Ascending aorta (tissue), 2 donors: Measurements from ENCODE around the gene BNC2. TPM values are rescaled to one million over a fixed set of nuclear protein-coding genes. Genes with fewer than 3 reads are reported as not detected.
"Not testable (repeated sequence)": the region's sequence is repeated elsewhere in the genome, so short reads cannot be mapped to it uniquely, and the experiment has no call there.

Source experiments
- DNase-seq, 2 donors: peaks; one replicate each; pipeline ENCODE4 v3.0.0-alpha.2; 2019; ENCODE audit warnings: low spot score in 2 of 2
- H3K27ac ChIP-seq, 2 donors: fragments of 200-600 bp; sonication (generic); one replicate each; pipeline ENCODE4 v1.5.1; 2016 to 2017; ENCODE audit warnings: mild to moderate bottlenecking in 1 of 2
- H3K27me3 ChIP-seq: fragments of 200-600 bp; sonication (generic); one replicate; pipeline ENCODE4 v1.5.1; 2017
- H3K36me3 ChIP-seq, 2 donors: fragments of 200-600 bp; sonication (generic); one replicate each; pipeline ENCODE4 v1.5.1; 2016
- H3K4me1 ChIP-seq, 2 donors: fragments of 200-600 bp; sonication (generic); one replicate each; pipeline ENCODE4 v1.5.1; 2016 to 2017; ENCODE audit warnings: mild to moderate bottlenecking in 1 of 2
- H3K4me3 ChIP-seq, 2 donors: fragments of 200-600 bp; sonication (generic); one replicate each; pipeline ENCODE4 v1.5.1; 2016 to 2017; ENCODE audit warnings: mild to moderate bottlenecking in 1 of 2
- H3K9me3 ChIP-seq, 2 donors: fragments of 200-600 bp; sonication (generic); one replicate each; pipeline ENCODE4 v1.5.1; 2016
- intact Hi-C: fragments of 100-400 bp; cut with DNase I; formaldehyde crosslinking; loops from one replicate; pipeline ENCODE4 v1.15.1; 2023
- total RNA-seq: library from RNA; depleted of rRNA; stranded (reverse); fragments of >200 nt; gene quantifications from one replicate; pipeline ENCODE4 v1.1.0, GENCODE V29; 2016
- TF ChIP-seq, protein P1 (sequence below), 3 experiments: fragments of 200-600 bp in 2 of 3; fragments of 450-650 bp in 1 of 3; sonication (generic) in 2 of 3; IDR thresholded peaks; one replicate each; pipeline ENCODE4 v1.5.1; 2016 to 2019; ENCODE audit warnings: antibody characterized with exemption in 3 of 3, mild to moderate bottlenecking in 1 of 3, moderate library complexity in 1 of 3

The BNC2 gene
- total RNA-seq, 1 donor from 2014 or later: 25.5 TPM

DNA sequence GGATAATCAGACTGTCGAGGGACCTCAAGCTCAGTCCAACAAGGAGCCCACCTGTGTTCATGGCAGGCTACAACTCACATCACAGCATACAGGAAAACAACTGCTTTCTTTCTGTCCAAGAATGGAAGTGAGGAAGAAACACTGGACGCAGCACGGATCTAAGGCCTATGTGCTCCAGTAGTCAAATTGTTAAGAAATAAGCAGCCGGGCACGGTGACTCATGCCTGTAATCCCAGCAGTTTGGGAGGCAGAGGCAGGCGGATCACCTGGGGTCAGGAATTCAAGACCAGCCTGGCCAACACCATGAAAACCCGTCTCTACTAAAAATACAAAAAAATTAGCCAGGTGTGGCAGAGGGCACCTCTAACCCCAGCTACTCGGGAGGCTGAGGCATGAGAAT is 427.8 kb downstream of the BNC2 start:
- Histone ChIP-seq H3K4me3 (no peak overlapping the region), H3K27ac (no peak overlapping the region), H3K9me3 (no peaks in the 10 kb centered on the region), H3K4me1 (no peaks in the 10 kb centered on the region), H3K36me3 (no peaks in the 10 kb centered on the region), H3K27me3 (no peaks in the 10 kb centered on the region)
- TF ChIP-seq, protein P1, sequence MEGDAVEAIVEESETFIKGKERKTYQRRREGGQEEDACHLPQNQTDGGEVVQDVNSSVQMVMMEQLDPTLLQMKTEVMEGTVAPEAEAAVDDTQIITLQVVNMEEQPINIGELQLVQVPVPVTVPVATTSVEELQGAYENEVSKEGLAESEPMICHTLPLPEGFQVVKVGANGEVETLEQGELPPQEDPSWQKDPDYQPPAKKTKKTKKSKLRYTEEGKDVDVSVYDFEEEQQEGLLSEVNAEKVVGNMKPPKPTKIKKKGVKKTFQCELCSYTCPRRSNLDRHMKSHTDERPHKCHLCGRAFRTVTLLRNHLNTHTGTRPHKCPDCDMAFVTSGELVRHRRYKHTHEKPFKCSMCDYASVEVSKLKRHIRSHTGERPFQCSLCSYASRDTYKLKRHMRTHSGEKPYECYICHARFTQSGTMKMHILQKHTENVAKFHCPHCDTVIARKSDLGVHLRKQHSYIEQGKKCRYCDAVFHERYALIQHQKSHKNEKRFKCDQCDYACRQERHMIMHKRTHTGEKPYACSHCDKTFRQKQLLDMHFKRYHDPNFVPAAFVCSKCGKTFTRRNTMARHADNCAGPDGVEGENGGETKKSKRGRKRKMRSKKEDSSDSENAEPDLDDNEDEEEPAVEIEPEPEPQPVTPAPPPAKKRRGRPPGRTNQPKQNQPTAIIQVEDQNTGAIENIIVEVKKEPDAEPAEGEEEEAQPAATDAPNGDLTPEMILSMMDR (IDR thresholded peaks at IDR 0.05): no peak
- intact Hi-C loops: no loop called here
- DNase-seq: no peak

DNA sequence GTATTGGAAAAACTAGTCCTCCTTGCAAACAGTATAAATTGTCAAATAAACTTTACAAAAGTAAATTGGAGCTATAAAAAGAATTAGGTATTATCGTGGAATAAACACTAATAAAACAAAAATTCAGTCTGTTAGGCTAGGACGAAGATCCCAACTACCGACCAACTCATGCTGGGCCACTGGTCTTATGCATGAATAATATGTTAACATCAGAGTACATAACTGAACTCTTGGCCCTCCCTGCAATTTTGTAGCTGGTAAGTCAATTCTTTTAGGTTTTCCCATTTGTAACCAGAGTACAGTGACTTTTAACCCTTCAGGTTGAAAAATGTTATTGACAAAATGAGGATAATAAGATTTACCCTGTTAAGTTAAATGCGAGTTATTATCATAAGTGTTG is 428.7 kb downstream of the BNC2 start:
- H3K36me3 ChIP-seq: peaks cover 0 to 4% of the 10 kb centered on the region in 2 donors
- no peak overlapping the region for H3K27ac ChIP-seq
- TF ChIP-seq, protein P1 (IDR thresholded peaks at IDR 0.05): no peak
- H3K9me3 ChIP-seq: no peaks in the 10 kb centered on the region
- H3K4me3 ChIP-seq: no peak overlapping the region
- H3K27me3 ChIP-seq: no peaks in the 10 kb centered on the region
- no peak for DNase-seq
- intact Hi-C loops: no loop called here
- no peaks in the 10 kb centered on the region for H3K4me1 ChIP-seq

DNA sequence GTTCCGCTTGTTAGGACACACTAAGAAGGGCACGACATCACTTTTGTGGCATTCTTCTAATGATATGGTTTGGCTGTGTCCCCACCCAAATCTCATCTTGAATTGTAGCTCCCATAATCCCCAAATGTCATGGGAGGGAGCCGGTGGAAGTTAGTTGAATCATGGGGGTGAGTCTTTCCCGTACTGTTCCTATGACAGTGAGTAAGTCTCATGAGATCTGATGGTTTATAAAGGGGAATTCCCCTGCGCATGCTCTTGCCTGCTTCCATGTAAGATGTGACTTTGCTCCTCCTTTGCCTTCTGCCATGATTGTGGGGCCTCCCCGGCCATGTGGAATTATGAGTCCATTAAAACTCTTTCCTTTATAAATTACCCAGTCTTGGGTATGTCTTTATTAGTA is 431.6 kb downstream of the BNC2 start:
- H3K4me3 ChIP-seq, DNase-seq, H3K4me1 ChIP-seq, H3K9me3 ChIP-seq, H3K27ac ChIP-seq, H3K27me3 ChIP-seq, intact Hi-C loops, H3K36me3 ChIP-seq: not testable (repeated sequence)

DNA sequence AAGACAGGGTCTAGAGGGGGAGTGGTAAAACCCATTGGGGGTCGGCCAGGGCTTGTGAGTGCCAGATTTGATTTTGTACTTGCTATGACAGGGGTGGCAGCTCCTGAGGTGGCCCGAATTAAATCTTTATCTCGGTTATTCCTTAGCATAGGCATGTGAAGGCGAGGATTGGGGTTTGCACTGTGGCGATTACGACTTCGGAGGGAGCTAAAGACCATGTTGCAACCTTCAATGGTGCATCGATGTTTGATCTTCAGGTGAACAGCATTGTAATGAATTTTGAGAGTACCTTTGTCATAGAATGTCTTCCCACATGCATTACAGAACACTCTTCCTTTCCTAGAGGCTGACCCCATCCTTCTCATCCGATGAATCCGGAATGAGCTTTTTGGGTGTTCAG is 433.9 kb downstream of the BNC2 start:
- Histone ChIP-seq H3K27me3 (no peaks in the 10 kb centered on the region), H3K36me3 (peaks cover 0 to 9% of the 10 kb centered on the region in 2 donors), H3K9me3 (no peaks in the 10 kb centered on the region), H3K4me1 (no peaks in the 10 kb centered on the region), H3K4me3 (no peak overlapping the region), H3K27ac (no peak overlapping the region)
- intact Hi-C loops: no loop called here
- TF ChIP-seq, protein P1 (IDR thresholded peaks at IDR 0.05): no peak
- DNase-seq: no peak

DNA sequence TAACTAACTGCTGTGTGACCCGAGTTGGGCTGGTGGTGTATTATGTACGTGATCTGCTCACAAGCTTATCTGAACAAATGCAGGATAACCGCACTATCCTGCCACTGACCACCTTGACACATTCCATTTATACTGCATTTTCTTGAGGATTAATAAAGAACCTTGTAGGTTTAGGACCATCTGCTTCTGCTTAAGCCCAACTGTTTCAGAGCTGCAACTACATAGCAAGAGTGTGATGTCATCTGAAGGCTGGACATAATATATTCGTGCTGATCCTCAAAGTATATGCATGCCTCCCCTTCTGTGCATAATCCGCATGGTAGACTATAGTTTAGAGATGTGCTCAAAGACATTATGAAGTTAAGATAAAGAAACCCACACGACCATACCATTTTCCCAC is 435.9 kb downstream of the BNC2 start:
- Histone ChIP-seq H3K27me3 (no peaks in the 10 kb centered on the region), H3K4me3 (no peak overlapping the region), H3K4me1 (no peaks in the 10 kb centered on the region), H3K27ac (no peak overlapping the region), H3K36me3 (peaks cover 0 to 9% of the 10 kb centered on the region in 2 donors), H3K9me3 (no peaks in the 10 kb centered on the region)
- DNase-seq: no peak
- intact Hi-C loops: no loop called here
- TF ChIP-seq, protein P1 (IDR thresholded peaks at IDR 0.05): no peak

DNA sequence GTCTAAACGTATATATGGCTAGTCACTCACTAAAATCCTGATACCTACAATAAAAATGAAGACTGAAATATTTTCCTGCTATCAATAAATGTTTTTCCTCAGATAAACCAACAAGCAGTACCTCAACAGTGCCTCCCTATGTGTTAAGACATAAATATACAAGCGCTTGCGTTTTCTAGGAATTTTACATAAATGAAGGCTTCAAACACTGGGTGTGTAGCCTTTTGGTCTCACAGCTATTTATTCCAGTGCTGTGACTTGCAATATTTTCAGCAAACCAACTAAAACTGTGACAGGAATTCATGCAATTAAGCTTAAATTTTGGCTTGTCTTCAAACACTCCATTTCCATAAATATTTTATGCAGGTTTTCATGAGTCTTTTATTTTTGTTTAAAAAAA is 437.0 kb downstream of the BNC2 start:
- Histone ChIP-seq H3K27me3 (no peaks in the 10 kb centered on the region), H3K36me3 (peaks cover 0 to 9% of the 10 kb centered on the region in 2 donors), H3K27ac (no peak overlapping the region), H3K9me3 (no peaks in the 10 kb centered on the region), H3K4me1 (no peaks in the 10 kb centered on the region), H3K4me3 (no peak overlapping the region)
- DNase-seq: no peak
- TF ChIP-seq, protein P1 (IDR thresholded peaks at IDR 0.05): no peak
- intact Hi-C loops: no loop called here
